Kidney epithelial cell (primary cell): Measurements from ENCODE around the gene HOXB4. TPM values are rescaled to one million over a fixed set of nuclear protein-coding genes. Genes with fewer than 3 reads are reported as not detected.
A peak's percentile ranks its signal among the peaks of the same experiment; 100 is the strongest.

Experiments used
- DNase-seq: peaks from one replicate; pipeline ENCODE4 v3.0.0-alpha.2; 2010; ENCODE audit warnings: low read depth
- H3K27me3 ChIP-seq: 2 replicates; pipeline ENCODE4 v1.6.0; 2011; ENCODE audit warnings: low read length; ENCODE audit not compliant: control insufficient read depth, insufficient read depth
- H3K36me3 ChIP-seq: 2 replicates; pipeline ENCODE4 v1.5.1; 2011; ENCODE audit warnings: low read length; ENCODE audit not compliant: control insufficient read depth, insufficient read depth
- H3K4me3 ChIP-seq: 2 replicates; pipeline ENCODE4 v1.5.1; 2011; ENCODE audit warnings: low read depth, mild to moderate bottlenecking, control low read depth, low read length
- CTCF ChIP-seq: IDR thresholded peaks from 2 replicates; pipeline ENCODE4 v1.5.1; 2011; ENCODE audit warnings: mild to moderate bottlenecking, moderate library complexity, low read length, control low read depth, inconsistent platforms; ENCODE audit not compliant: insufficient read depth, poor library complexity, severe bottlenecking
- total RNA-seq: library from RNA; depleted of rRNA; stranded (reverse); fragments of >200 nt; gene quantifications from 2 replicates; pipeline ENCODE4 v1.2.3, GENCODE V29; 2015

Gene HOXB4
- total RNA-seq, 1 donor from 2014 or later: 3.6 TPM

DNA sequence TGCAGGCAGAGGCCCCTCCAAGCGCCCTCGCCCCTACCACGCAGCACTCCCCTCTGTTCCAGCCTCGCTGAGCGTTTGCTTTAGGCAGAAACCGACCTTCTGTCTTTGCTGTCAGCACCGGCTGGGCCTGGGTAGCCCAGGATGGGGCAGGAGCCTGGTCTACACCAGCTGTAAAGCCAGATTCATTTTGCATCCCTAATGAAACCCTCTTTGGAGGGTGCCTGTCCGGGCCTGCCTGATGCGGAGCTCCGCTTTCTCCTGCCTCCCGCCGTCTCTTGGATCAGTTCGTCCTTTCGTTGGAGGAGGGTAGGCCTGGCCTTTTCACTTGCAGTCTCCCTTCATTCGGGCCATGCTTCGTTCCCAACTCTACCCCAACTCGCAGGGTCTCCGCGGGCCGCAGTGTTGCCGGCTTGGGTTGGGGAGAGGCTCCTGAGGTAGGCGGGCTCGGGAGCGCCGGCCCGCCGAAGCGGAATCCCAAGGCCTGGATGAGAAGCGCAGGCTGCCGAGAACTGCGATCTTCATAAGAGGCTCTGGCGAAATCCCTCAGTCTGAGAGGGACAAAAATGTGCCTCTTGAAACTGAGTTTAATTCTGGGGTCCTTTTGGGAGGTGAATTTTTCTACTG, 41.8 kb upstream of the HOXB4 start:
- DNase-seq: no peak
- no peak for TF ChIP-seq CTCF
- Histone ChIP-seq H3K36me3 (no peaks in the 10 kb centered on the region), H3K27me3 (peaks cover 6% of the 10 kb centered on the region), H3K4me3 (peak overlapping the region; percentile 39)

DNA sequence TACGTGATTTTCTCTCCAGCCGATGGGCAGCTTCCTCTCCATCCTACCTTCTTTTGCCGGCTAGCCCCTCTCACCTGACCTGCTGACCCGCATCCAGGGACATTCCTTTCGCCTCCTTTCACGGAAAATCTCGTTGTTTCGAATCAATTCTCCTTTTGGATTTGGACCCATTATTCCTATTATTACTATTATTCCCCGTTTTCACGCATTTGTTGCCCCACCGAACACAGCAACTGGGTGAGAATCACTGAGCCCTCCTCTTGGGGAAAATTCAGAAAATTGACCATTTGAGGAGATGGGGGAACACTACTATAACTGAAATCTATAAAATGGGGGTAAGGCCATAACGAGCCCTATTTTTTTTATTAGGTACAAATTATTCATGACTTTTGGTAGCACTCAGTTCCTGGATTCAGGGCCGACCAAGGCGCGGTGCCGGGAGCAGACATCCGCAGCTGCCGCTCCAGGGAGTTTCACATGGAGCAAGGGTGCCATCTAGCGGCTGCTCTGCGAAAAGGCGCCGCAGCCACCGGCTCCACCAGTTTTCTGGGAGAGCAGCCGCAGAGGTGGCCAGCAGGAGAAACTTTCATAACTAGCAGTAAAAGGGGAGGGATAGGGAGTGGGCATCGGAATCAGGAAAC, 40.2 kb upstream of the HOXB4 start:
- Histone ChIP-seq H3K27me3 (peaks cover 6% of the 10 kb centered on the region), H3K4me3 (peak overlapping the region; percentile 41), H3K36me3 (no peaks in the 10 kb centered on the region)
- TF ChIP-seq CTCF: peak; percentile 90
- DNase-seq: no peak

- Histone ChIP-seq H3K4me3 (peak overlapping the region; percentile 41), H3K36me3 (no peaks in the 10 kb centered on the region), H3K27me3 (peaks cover 6% of the 10 kb centered on the region)
- no peak for DNase-seq
- no peak for TF ChIP-seq CTCF
These were observed 39.5 kb upstream of the HOXB4 start for GRCh38 chr17:48617471-48618255.

DNA sequence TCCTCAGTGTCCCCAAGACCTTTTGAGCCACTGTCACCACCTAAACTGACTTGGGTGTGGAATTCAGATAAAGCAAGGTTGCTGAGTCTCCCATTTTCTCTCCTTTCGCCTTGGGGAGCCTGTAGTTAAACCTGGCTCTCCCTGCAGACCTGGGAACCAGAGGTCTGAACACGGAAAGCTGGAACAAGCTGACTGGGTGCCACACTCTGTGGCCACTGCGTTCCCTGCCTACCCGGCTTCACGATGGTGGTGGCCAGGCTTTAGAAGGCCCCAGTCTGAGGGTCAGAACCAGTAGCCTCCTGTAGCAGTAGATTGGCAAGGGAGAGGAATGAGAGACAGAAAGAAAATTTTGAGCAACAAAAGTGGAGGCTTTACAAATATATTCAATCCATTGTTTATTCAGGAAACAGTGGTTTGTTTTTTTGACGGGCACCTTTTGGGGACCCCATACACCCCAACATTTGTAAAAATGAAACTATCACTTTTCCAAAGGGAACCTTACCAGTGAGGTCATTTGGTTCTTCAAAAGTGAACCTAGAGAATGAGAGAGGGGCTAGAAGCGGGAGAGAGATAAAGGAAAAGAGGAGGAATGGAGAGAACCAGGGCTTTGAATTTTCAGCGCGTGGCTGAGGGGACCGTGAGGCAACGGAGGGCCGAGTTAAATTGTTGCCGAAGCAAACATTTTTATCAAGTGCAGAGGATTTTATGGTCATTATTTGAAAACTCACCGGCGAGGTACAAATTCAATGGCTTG, 38.7 kb upstream of the HOXB4 start:
- H3K27me3 ChIP-seq: peaks cover 6% of the 10 kb centered on the region
- no peak for TF ChIP-seq CTCF
- peak overlapping the region; percentile 41 for H3K4me3 ChIP-seq
- peaks cover under 1% of the 10 kb centered on the region for H3K36me3 ChIP-seq
- no peak for DNase-seq

GRCh38 chr17:48615963-48616716, 38.0 kb upstream of the HOXB4 start:
- DNase-seq: no peak
- Histone ChIP-seq H3K4me3 (peak overlapping the region; percentile 73), H3K36me3 (peaks cover 1% of the 10 kb centered on the region), H3K27me3 (peaks cover 6% of the 10 kb centered on the region)
- TF ChIP-seq CTCF: no peak
